ENCODE data around the gene UTS2B. TPM values are rescaled to one million over a fixed set of nuclear protein-coding genes. Genes with fewer than 3 reads are reported as not detected.

The UTS2B gene
- total and polyA plus RNA-seq, 4 donors = 0.10 to 2.4 (median 0.31) TPM

DNA sequence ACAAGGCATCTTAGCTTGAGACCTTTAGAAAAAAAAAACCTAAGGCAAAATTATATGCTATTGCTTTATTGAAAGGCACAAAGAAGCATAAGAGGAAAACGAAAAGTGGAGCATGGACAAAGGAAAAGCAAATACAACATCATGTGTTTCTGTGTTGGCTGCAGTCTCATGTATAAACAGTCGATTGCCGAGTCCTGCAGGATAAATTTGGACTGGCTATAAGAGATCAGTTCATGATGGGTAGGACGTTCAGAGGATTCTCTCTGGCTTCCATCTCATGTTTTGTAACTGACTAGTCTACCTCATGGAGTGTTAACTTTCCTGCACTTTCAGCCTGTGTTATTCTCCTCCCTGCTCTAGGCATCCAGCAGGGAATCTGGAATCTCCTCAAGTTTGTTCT lies 23.0 kb downstream of the UTS2B start:
- no peak overlapping the region for H3K27ac ChIP-seq (ENCODE audit: low read depth in 1 of 2, low read length in 1 of 2)
- H3K9me3 ChIP-seq (ENCODE audit: control insufficient read depth in 4 of 4, insufficient read depth in 3 of 4, low read length in 3 of 4) = no peaks in the 10 kb centered on the region
- no peak for DNase-seq
- TF ChIP-seq, protein P1, sequence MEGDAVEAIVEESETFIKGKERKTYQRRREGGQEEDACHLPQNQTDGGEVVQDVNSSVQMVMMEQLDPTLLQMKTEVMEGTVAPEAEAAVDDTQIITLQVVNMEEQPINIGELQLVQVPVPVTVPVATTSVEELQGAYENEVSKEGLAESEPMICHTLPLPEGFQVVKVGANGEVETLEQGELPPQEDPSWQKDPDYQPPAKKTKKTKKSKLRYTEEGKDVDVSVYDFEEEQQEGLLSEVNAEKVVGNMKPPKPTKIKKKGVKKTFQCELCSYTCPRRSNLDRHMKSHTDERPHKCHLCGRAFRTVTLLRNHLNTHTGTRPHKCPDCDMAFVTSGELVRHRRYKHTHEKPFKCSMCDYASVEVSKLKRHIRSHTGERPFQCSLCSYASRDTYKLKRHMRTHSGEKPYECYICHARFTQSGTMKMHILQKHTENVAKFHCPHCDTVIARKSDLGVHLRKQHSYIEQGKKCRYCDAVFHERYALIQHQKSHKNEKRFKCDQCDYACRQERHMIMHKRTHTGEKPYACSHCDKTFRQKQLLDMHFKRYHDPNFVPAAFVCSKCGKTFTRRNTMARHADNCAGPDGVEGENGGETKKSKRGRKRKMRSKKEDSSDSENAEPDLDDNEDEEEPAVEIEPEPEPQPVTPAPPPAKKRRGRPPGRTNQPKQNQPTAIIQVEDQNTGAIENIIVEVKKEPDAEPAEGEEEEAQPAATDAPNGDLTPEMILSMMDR (IDR thresholded peaks at IDR 0.05; ENCODE audit: control extremely low read depth, extremely low read depth) = no peak
- H3K36me3 ChIP-seq (ENCODE audit: control insufficient read depth in 4 of 4, insufficient read depth in 4 of 4, low read length in 4 of 4) = no peaks in the 10 kb centered on the region
- WGBS, 2 donors = 74 to 86% methylated on average over 4 of the region's 4 CpGs
- no peak for ATAC-seq (ENCODE audit: insufficient read depth, low FRiP score)
- no peak overlapping the region for H3K9ac ChIP-seq (ENCODE audit: insufficient read depth in 1 of 2, low read length in 2 of 2)
- no peaks in the 10 kb centered on the region for H3K4me1 ChIP-seq (ENCODE audit: control insufficient read depth in 5 of 5, insufficient read depth in 5 of 5, low read length in 5 of 5)
- no peaks in the 10 kb centered on the region for H3K27me3 ChIP-seq (ENCODE audit: control insufficient read depth in 3 of 3, insufficient read depth in 3 of 3, low read length in 2 of 3)
- no peak overlapping the region for H3K4me3 ChIP-seq

DNA sequence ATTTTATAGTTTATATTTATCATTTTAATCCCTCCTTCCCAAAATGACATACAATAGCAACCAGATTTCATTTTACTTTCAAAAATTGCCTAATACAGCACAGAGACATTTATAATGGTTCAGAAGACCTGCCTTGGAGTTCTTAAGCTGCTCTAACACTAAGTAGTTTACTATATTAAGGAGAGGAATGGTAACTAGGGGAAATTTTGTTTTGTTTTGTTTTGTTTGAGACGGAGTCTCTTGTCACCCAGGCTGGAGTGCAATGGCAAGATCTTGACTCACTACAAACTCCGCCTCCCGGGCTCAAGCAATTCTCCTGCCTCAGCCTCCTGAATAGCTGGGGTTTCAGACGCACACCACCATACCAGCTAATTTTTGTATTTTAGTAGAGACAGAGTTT lies 23.9 kb downstream of the UTS2B start:
- H3K9ac ChIP-seq (ENCODE audit: insufficient read depth in 1 of 2, low read length in 2 of 2) = no peak overlapping the region
- ATAC-seq (ENCODE audit: insufficient read depth, low FRiP score) (no peak), DNase-seq (no peak)
- 87 to 88% methylated on average over 4 of the region's 4 CpGs for WGBS, 2 donors
- no peaks in the 10 kb centered on the region for H3K4me1 ChIP-seq (ENCODE audit: control insufficient read depth in 5 of 5, insufficient read depth in 5 of 5, low read length in 5 of 5)
- no peaks in the 10 kb centered on the region for H3K27me3 ChIP-seq (ENCODE audit: control insufficient read depth in 3 of 3, insufficient read depth in 3 of 3, low read length in 2 of 3)
- H3K27ac ChIP-seq (ENCODE audit: low read depth in 1 of 2, low read length in 1 of 2) = no peak overlapping the region
- H3K36me3 ChIP-seq (ENCODE audit: control insufficient read depth in 4 of 4, insufficient read depth in 4 of 4, low read length in 4 of 4) = no peaks in the 10 kb centered on the region
- no peak overlapping the region for H3K4me3 ChIP-seq
- TF ChIP-seq, protein P1 (IDR thresholded peaks at IDR 0.05; ENCODE audit: control extremely low read depth, extremely low read depth) = no peak
- H3K9me3 ChIP-seq (ENCODE audit: control insufficient read depth in 4 of 4, insufficient read depth in 3 of 4, low read length in 3 of 4) = no peaks in the 10 kb centered on the region

DNA sequence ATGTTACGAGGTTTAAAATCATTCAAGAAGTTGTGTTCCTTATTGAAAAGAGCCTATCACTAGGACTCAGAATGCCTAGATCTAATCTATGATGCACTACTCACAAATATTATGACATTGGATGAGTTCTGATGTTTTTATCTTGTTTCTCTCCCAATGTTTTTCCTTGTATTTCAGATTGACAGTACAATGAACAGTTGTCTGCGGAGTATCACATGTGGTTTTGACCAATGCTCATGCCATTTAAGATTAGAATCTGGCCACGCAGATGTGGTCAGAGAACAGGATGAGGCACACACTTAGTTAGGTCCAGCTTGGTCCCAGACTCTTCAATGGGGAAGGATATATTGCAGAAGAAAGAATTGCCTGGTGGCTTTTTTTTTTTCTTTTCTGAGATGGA lies 26.7 kb downstream of the UTS2B start:
- 82 to 88% methylated on average over 3 of the region's 3 CpGs for WGBS, 2 donors
- no peak overlapping the region for H3K9ac ChIP-seq (ENCODE audit: insufficient read depth in 1 of 2, low read length in 2 of 2)
- H3K27ac ChIP-seq (ENCODE audit: low read depth in 1 of 2, low read length in 1 of 2) = no peak overlapping the region
- H3K36me3 ChIP-seq (ENCODE audit: control insufficient read depth in 4 of 4, insufficient read depth in 4 of 4, low read length in 4 of 4) = no peaks in the 10 kb centered on the region
- ATAC-seq (ENCODE audit: insufficient read depth, low FRiP score) (no peak), DNase-seq (no peak)
- H3K27me3 ChIP-seq (ENCODE audit: control insufficient read depth in 3 of 3, insufficient read depth in 3 of 3, low read length in 2 of 3) = no peaks in the 10 kb centered on the region
- no peaks in the 10 kb centered on the region for H3K4me1 ChIP-seq (ENCODE audit: control insufficient read depth in 5 of 5, insufficient read depth in 5 of 5, low read length in 5 of 5)
- TF ChIP-seq, protein P1 (IDR thresholded peaks at IDR 0.05; ENCODE audit: control extremely low read depth, extremely low read depth) = no peak
- H3K4me3 ChIP-seq = no peak overlapping the region
- no peaks in the 10 kb centered on the region for H3K9me3 ChIP-seq (ENCODE audit: control insufficient read depth in 4 of 4, insufficient read depth in 3 of 4, low read length in 3 of 4)

DNA sequence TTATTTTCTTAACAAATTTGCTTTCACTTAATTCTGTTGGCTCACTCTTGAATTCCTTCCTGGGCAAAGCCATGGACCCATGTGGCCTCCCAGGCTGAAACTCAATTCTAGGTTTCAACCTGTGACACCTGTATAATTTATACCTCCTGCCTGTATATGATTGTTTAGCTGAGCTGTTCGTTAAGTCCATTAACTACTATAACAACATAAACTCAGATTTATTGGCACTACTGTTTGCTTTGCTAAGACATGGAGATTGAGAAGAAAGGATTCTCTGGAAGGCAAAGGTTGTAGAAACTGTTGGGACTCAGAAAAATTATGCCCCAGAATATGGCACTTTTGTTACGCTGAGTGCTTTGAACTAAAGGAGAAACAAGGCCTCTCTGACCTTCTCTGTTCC lies 27.9 kb downstream of the UTS2B start:
- Histone ChIP-seq H3K27me3 (ENCODE audit: control insufficient read depth in 3 of 3, insufficient read depth in 3 of 3, low read length in 2 of 3) (no peaks in the 10 kb centered on the region), H3K9me3 (ENCODE audit: control insufficient read depth in 4 of 4, insufficient read depth in 3 of 4, low read length in 3 of 4) (no peaks in the 10 kb centered on the region), H3K4me3 (no peak overlapping the region), H3K36me3 (ENCODE audit: control insufficient read depth in 4 of 4, insufficient read depth in 4 of 4, low read length in 4 of 4) (no peaks in the 10 kb centered on the region), H3K27ac (ENCODE audit: low read depth in 1 of 2, low read length in 1 of 2) (no peak overlapping the region), H3K4me1 (ENCODE audit: control insufficient read depth in 5 of 5, insufficient read depth in 5 of 5, low read length in 5 of 5) (no peaks in the 10 kb centered on the region), H3K9ac (ENCODE audit: insufficient read depth in 1 of 2, low read length in 2 of 2) (no peak overlapping the region)
- DNase-seq (no peak), ATAC-seq (ENCODE audit: insufficient read depth, low FRiP score) (no peak)
- TF ChIP-seq, protein P1 (IDR thresholded peaks at IDR 0.05; ENCODE audit: control extremely low read depth, extremely low read depth) = no peak
- WGBS, 2 donors = 85 to 91% methylated on average over 2 of the region's 2 CpGs

All from lung (tissue), 12 donors.